Activated CD8-positive, alpha-beta memory T cell treated with anti-CD3 and anti-CD28 coated beads, Interleukin-2, amount 50 U/mL, for 48 hours (primary cell): ENCODE results near the gene CFDP1.
"Not testable (repeated sequence)": the region's sequence is repeated elsewhere in the genome, so short reads cannot be mapped to it uniquely, and the experiment has no call there.

ENCODE experiments used
- DNase-seq: peaks from one replicate; pipeline ENCODE4 v3.0.0-alpha.2; 2020

CFDP1 gene

DNA sequence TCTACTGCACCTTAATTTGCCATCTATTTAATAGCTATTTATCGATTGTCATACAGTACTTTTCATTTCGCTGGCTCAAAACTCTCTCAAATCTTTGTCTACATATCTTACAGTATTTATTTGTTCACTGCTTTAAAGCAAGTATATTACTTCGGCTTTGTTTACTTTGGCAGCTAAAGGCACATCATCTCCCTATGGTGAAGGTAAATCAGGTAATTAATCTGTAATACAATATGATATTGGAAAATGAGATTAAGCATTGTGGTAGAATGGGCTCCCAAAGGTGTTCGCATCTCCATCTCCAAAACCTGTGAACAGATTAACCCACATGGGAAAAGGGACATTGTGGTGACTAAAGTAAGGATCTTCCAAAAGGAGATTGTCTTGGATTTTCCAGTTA is 24.7 kb upstream of the CFDP1 start:
- no peak for DNase-seq

DNA sequence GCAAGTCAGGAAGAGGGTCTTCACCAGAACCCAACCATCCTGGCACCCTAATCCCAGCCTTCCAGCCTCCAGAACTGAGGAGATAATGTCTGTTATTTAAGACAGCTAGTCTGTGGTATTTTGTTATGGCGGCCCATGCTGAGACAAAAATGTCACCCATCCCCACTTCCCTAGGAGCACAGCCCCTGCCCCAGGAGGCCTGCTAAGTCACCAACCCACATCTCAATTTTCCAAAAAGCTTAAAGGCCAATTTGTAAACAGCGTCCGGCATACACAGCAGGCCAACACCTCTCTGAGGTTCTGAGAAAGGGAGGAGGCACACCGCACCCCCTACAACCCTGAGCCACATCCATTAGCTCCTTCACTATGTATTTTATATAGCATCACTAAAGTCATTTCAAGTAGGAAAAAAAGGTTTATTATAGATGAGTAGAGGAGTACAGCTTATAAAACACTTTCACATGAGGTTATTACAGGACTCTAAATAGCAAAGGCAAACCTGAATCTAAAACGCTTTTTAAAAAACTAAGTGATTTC is 24.2 kb upstream of the CFDP1 start:
- no peak for DNase-seq

GRCh38 chr16:75456971-75457370 is 23.7 kb upstream of the CFDP1 start:
- DNase-seq = no peak

DNA sequence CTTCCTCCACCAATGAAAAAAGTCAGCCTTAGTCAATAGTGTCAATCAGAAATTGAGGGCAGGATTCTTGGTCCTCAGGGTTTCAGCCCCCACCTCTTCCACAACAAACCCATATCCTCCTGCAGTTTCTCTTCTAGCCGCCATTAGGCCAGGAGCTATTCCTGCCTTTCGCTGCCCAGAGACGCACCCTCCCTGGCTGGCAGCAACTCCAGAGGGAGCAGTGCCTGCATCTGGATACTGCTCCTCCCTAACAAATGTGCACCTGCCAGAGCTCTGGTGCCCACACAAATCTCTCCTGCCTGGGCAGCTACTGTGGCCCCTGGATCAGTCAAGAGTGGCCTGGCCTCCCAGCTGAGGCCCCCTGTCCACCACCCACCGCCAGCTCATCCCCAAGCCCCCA is 23.2 kb upstream of the CFDP1 start:
- not testable (repeated sequence) for DNase-seq

DNA sequence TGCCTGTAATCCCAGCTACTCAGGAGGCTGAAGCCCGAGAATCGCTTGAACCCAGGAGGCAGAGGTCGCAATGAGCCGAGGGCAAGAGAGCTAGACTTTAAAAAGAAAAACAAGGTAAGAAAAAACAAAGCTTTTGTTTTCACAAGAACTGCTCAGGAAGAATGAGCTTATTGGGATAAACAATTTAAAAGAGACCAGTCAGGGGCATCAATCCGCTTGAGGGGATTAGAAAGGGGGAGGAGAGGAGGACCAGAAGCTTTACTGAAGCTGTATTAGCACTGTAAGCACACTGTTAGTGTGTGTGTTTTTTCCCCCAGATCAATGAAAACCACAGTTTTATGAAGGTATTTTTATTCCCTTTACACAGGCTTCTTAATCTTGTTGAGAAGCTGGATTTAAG is 22.4 kb upstream of the CFDP1 start:
- no peak for DNase-seq

DNA sequence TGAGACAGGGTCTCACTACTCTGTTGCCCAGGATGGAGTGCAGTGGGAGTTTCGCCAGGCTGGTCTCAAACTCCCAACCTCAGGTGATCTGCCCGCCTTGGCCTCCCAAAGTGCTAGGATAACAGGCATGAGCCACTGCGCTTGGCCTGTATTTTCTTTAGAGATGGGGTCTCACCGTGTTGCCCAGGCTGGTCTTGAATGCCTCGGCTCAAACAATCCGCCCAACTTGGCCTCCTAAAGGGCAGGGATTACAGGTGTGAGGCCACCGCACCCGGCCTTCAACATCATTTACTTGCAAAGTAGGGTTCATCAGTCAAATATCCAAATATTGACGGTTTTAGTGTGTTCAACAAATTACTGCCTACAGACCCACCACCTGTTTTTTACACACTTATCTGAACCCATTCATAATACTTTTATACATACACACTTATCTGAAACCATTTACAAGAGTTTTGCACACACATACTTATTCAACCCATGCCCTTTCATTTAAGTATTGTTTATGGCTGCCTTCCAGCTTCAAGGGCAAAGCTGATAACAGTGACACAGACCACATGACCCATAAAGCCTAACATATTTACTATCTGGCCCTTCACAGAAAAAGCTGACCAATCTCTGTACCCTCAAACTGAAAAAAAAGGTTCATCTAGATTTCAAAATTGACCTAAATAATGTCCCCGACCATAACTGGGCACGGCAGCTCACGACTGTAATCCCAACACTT is 19.3 kb upstream of the CFDP1 start:
- no peak for DNase-seq

GRCh38 chr16:75446416-75446815 is 13.1 kb upstream of the CFDP1 start:
- no peak for DNase-seq

GRCh38 chr16:75445298-75445697 is 12.0 kb upstream of the CFDP1 start:
- peak; percentile 8 for DNase-seq

DNA sequence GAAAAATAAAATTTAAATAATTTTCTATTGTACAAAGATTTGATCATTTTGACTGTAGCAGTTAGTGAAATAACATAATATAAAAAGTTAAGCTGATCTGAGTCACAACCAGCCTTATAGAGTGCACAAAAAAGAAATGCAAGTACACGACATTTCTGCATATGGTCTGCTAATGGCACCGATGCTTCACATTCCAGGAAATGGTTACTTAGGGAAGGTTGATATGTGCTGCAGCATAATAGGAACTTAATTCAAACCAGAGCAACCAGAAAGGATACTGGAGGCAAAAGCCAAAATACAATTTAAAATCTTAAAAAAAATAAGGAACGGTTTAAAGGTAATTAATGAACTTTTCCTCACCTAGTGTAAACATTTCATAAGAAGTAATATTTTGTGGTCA is 10.0 kb upstream of the CFDP1 start:
- no peak for DNase-seq

- DNase-seq = no peak
These were observed 570 bp upstream of the CFDP1 start for GRCh38 chr16:75433732-75434413.

DNA sequence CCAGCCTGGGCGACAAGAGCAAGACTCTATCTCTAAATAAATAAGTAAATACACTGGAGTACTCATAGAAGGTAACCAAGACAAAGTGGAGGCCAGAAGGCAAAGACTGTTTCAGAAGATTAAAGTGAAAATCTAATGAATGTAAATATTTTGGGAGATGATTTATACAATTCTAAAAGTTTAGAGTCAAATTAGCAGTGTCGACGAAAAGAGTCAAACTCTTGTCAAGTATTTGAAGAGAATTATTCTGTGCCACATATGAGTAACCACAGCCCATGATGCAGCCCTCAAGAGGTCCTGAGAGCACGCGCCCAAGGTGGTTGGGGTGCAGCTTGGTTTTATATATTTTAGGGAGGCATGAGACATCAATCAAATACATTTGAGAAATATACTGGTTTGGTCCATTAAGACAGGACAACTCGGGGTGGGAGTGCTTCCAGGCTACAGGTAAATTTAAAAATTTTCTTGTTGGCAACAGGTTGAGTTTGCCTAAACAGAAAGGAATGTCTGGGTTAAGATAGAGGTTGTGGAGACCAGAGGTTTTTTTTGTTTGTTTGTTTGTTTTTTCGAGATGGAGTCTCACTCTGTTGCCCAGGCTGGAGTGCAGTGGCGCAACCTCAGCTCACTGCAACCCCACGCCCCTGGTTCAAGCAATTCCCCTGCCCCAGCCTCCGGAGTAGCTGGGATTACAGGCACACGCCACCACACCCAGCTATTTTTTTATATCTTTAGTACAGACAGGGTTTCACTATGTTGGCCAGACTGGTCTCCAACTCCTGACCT is 3.5 kb downstream of the CFDP1 start:
- no peak for DNase-seq

DNA sequence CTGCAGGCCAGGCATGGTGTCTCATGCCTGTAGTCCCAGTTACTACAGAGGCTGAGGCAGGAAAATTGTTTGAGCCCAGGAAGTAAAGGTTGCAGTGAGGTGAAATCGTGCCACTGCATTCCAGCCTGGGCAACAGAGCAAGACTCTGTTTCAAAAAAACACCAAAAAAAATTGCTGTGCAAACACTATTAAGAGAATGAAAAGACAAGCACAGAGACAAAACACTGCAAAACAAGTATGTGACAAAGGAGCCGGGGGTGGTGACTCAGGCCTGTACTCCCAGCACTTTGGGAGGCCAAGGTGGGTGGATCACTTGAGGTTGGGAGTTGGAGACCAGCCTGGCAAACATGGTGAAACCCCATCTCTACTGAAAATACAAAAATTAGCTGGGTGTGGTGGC is 6.8 kb downstream of the CFDP1 start:
- not testable (repeated sequence) for DNase-seq

GRCh38 chr16:75424105-75424762 is 9.1 kb downstream of the CFDP1 start:
- not testable (repeated sequence) for DNase-seq

DNA sequence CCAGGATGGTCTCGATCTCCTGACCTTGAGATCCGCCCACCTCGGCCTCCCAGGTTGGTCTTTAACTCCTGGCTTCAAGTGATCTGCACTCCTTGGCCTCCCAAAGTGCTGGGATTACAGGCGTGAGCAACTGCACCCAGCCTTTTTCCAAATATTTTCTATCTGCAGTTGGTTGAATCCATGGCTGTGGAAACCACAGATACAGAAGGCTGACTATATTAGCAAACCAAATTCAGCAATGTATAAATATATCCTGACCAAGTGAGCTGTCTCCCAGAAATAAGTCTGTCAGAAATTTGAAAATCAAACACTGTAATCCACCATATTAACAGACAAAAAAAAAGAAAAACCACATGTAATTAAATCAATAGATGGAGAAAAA is 9.6 kb downstream of the CFDP1 start:
- DNase-seq = no peak

DNA sequence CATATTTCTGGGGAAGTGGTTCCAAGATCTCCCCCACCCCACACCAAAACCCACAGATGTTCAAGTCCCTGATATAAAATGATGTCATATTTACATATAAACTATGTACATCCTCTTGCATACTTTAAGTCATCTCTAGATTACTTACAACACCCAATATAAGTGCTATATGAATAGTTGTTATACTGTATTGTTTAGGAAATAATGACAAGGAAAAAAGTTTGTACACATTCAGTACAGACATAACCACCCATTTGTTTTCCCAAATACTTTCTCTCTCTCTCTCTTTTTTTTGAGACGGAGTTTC is 11.5 kb downstream of the CFDP1 start:
- no peak for DNase-seq

DNA sequence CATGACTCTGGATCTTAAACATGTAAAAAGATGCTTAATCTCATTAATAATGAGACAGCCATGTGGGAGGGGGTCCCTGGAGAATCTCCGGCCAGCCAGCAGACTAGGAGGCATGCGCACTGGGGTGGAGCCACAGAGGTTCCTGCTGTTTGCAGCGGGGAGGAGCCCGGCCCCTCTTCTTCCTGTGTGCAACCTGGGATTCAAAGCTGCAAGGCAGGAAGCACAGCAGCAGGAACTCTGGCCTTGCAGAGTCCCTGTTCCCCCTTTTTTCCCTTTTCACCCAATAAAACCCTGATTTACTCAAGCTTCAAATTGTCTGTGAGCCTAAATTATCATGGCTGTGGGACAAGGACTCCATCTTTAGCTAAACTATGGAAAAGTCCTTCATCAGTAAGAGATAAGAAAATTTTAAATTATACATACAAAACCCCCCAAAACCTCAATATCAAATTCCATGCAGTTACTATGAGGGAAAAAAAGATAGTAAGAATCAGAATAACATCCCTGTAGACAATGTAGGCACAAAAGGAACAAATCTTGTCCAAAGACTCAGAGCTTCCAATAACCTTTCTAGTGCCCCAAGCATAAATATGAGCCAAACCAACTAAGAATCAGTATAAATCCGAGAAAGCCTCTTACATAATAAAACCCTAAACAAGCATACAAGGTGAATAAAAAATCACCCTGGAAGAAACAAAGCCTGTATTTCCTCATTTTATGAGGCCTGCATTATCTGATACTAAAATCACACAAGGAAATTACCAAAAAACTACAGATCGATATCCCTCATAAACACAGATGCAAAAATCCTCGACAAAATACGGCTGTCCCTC is 12.1 kb downstream of the CFDP1 start:
- peak; percentile 56 for DNase-seq

DNA sequence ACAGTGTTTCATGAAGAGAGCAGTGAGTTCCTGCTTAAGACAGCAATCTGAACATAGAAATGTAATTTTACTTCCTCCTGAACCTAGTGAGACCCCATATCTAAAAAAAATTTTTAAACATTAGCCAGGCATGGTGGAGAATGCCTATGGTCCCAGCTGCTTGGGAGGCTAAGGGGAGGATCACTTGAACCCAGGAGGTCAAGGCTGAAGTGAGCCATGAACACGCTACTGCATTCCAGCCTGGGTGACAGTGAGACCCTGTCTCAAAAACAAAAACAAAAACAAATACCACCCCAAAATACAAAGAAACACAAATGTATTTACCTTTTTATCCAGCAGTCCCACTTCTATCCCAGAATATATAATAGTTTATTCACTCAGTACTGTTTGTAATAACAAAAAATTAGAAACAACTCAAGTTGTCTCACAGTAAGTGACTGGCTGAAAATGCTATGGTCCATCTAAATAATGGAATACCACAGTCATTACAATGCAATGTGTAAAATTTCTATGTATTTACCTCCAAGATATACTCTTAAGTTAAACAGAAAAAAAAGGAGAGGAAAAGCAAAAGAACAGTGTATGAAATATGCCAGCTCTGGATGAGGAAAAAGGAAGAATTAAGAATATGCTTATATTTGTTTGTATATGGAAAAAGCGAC is 16.3 kb downstream of the CFDP1 start:
- no peak for DNase-seq

- DNase-seq = no peak
These were observed 18.0 kb downstream of the CFDP1 start for GRCh38 chr16:75415169-75415905.

GRCh38 chr16:75413951-75414350 is 19.4 kb downstream of the CFDP1 start:
- DNase-seq = no peak

DNA sequence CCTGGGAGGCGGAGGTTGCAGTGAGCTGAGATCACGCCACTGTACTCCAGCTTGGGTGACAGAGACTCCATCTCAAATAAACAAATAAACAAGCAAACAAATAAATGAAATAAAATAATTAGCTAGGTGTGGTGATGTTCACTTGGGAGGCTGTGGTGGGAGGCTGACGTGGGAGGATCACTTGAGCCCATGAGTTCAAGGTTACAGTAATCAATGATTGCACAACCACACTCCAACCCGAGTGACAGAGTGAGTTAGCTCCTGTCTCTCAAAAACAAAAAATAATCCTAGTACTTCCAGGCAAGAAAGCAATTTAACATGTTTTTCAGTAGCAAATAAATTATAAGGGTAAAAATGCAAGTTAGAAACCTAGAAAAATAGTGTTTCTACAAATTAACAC is 26.4 kb downstream of the CFDP1 start:
- DNase-seq = no peak

GRCh38 chr16:75402821-75403475 is 30.4 kb downstream of the CFDP1 start:
- no peak for DNase-seq
